HEK293 (cell line): ENCODE data around the gene CFAP43.
"Not testable (repeated sequence)": the region's sequence is repeated elsewhere in the genome, so short reads cannot be mapped to it uniquely, and the experiment has no call there.

Source experiments
- CTCF ChIA-PET: fragments of 350-600 bp; formaldehyde crosslinking; extraction: SDS; loops from one replicate; lab custom pipeline; 2021; ENCODE audit warnings: antibody characterized with exemption; lab: Yijun Ruan, JAX
- POLR2A ChIA-PET: fragments of 300-600 bp; formaldehyde crosslinking; extraction: SDS; loops from one replicate; lab custom pipeline; 2020; ENCODE audit warnings: antibody characterized with exemption, inconsistent platforms; lab: Yijun Ruan, JAX
- H3K27ac ChIP-seq: fragments of 200-500 bp; sonication (Bioruptor generic); 2 replicates; pipeline ENCODE4 v1.5.1; 2014; ENCODE audit warnings: low read depth, low read length, control low read depth, inconsistent platforms; ENCODE audit errors: extremely low read depth
- H3K36me3 ChIP-seq, 2 experiments: fragments of 200-500 bp in 1 of 2; sonication (Bioruptor generic) in 1 of 2; 1 replicate in 1 of 2; 2 replicates in 1 of 2; pipeline ENCODE4 v1.5.1; 2014 to 2017; ENCODE audit warnings: inconsistent platforms in 2 of 2, low read length in 2 of 2; ENCODE audit not compliant: control insufficient read depth in 2 of 2, insufficient read depth in 1 of 2
- H3K4me1 ChIP-seq: fragments of 200-500 bp; sonication (Bioruptor generic); 2 replicates; pipeline ENCODE4 v1.5.1; 2014; ENCODE audit warnings: mild to moderate bottlenecking, low read length, inconsistent platforms; ENCODE audit not compliant: control insufficient read depth, insufficient read depth
- H3K4me3 ChIP-seq: 2 replicates; pipeline ENCODE4 v1.5.1; 2011; ENCODE audit warnings: low read depth, mild to moderate bottlenecking, control low read depth, low read length, moderate library complexity
- H3K9me3 ChIP-seq: fragments of 200-500 bp; sonication (Bioruptor generic); 2 replicates; pipeline ENCODE4 v1.5.1; 2014; ENCODE audit warnings: low read depth, low read length, inconsistent platforms; ENCODE audit not compliant: control insufficient read depth, insufficient read depth
- BCL11B ChIP-seq: fragments of 450-650 bp; formaldehyde crosslinking; IDR thresholded peaks from 2 replicates; pipeline ENCODE4 v1.5.1; 2016; ENCODE audit warnings: low read depth, missing biosample characterization, missing genetic modification characterization
- EGR2 ChIP-seq: fragments of 450-650 bp; formaldehyde crosslinking; IDR thresholded peaks from 2 replicates; pipeline ENCODE4 v1.5.1; 2016; ENCODE audit warnings: low read depth, missing biosample characterization, missing genetic modification characterization
- GLIS1 ChIP-seq: fragments of 450-650 bp; formaldehyde crosslinking; IDR thresholded peaks from 2 replicates; pipeline ENCODE4 v1.5.1; 2016; ENCODE audit warnings: missing biosample characterization, missing genetic modification characterization
- GLIS2 ChIP-seq: fragments of 450-650 bp; formaldehyde crosslinking; IDR thresholded peaks from 2 replicates; pipeline ENCODE4 v1.5.1; 2016; ENCODE audit warnings: missing biosample characterization, missing genetic modification characterization
- HOXA7 ChIP-seq: sonication (generic); formaldehyde crosslinking; IDR thresholded peaks from 2 replicates; pipeline ENCODE4 v1.8.1; 2022; ENCODE audit warnings: missing genetic modification reagents, borderline replicate concordance
- MYNN ChIP-seq: fragments of 450-650 bp; formaldehyde crosslinking; IDR thresholded peaks from 2 replicates; pipeline ENCODE4 v1.5.1; 2016; ENCODE audit warnings: missing biosample characterization, missing genetic modification characterization, borderline replicate concordance
- SP2 ChIP-seq: fragments of 450-650 bp; formaldehyde crosslinking; IDR thresholded peaks from 2 replicates; pipeline ENCODE4 v1.5.1; 2016; ENCODE audit warnings: missing biosample characterization, missing genetic modification characterization
- TRIM28 ChIP-seq: IDR thresholded peaks from 2 replicates; pipeline ENCODE4 v1.6.1; 2011; ENCODE audit warnings: low read length, control low read depth, borderline replicate concordance
- ZBTB1 ChIP-seq: fragments of 450-650 bp; formaldehyde crosslinking; IDR thresholded peaks from 2 replicates; pipeline ENCODE4 v1.5.1; 2016; ENCODE audit warnings: missing biosample characterization, missing genetic modification characterization
- ZBTB11 ChIP-seq: fragments of 450-650 bp; formaldehyde crosslinking; conservative IDR thresholded peaks from 2 replicates; pipeline ENCODE4 v1.5.1; 2016; ENCODE audit warnings: low read depth, missing biosample characterization, missing genetic modification characterization
- ZNF155 ChIP-seq: fragments of 450-650 bp; formaldehyde crosslinking; IDR thresholded peaks from 2 replicates; pipeline ENCODE4 v1.5.1; 2016; ENCODE audit warnings: missing biosample characterization, missing genetic modification characterization
- ZNF184 ChIP-seq: fragments of 450-650 bp; IDR thresholded peaks from 2 replicates; pipeline ENCODE4 v1.5.1; 2018; ENCODE audit warnings: missing biosample characterization, mild to moderate bottlenecking, missing genetic modification characterization
- ZNF239 ChIP-seq: fragments of 450-650 bp; formaldehyde crosslinking; IDR thresholded peaks from 2 replicates; pipeline ENCODE4 v1.5.1; 2016; ENCODE audit warnings: missing biosample characterization, missing genetic modification characterization
- ZNF394 ChIP-seq: fragments of 450-650 bp; formaldehyde crosslinking; IDR thresholded peaks from 2 replicates; pipeline ENCODE4 v1.5.1; 2016; ENCODE audit warnings: missing biosample characterization, missing genetic modification characterization, mild to moderate bottlenecking, moderate library complexity, borderline replicate concordance
- ZNF404 ChIP-seq: fragments of 450-650 bp; formaldehyde crosslinking; IDR thresholded peaks from 2 replicates; pipeline ENCODE4 v1.5.1; 2017; ENCODE audit warnings: missing biosample characterization, missing genetic modification characterization
- ZNF423 ChIP-seq: fragments of 450-650 bp; formaldehyde crosslinking; IDR thresholded peaks from 2 replicates; pipeline ENCODE4 v1.5.1; 2016; ENCODE audit warnings: missing biosample characterization, missing genetic modification characterization
- ZNF529 ChIP-seq: fragments of 450-650 bp; formaldehyde crosslinking; IDR thresholded peaks from 2 replicates; pipeline ENCODE4 v1.5.1; 2017; ENCODE audit warnings: missing genetic modification characterization, missing biosample characterization; ENCODE audit not compliant: insufficient replicate concordance
- ZNF580 ChIP-seq: fragments of 450-650 bp; formaldehyde crosslinking; IDR thresholded peaks from 2 replicates; pipeline ENCODE4 v1.5.1; 2016; ENCODE audit warnings: missing biosample characterization, missing genetic modification characterization
- ZNF596 ChIP-seq: fragments of 450-650 bp; IDR thresholded peaks from 2 replicates; pipeline ENCODE4 v1.5.0; 2018; ENCODE audit warnings: missing biosample characterization, mild to moderate bottlenecking, missing genetic modification characterization, moderate library complexity
- ZNF645 ChIP-seq: fragments of 450-650 bp; formaldehyde crosslinking; IDR thresholded peaks from 2 replicates; pipeline ENCODE4; 2016; ENCODE audit warnings: missing biosample characterization, missing genetic modification characterization
- ZNF664 ChIP-seq: fragments of 450-650 bp; formaldehyde crosslinking; IDR thresholded peaks from 2 replicates; pipeline ENCODE4 v1.5.1; 2016; ENCODE audit warnings: missing biosample characterization, missing genetic modification characterization
- ZNF791 ChIP-seq: fragments of 450-650 bp; formaldehyde crosslinking; IDR thresholded peaks from 2 replicates; pipeline ENCODE4 v1.5.1; 2016; ENCODE audit warnings: missing biosample characterization, missing genetic modification characterization

Gene CFAP43

GRCh38 chr10:104250371-104250770 lies 18.2 kb upstream of the CFAP43 start (continued):
- TF ChIP-seq BCL11B (tag by site-specific recombination): no peak
- TF ChIP-seq ZNF529: no peak
- no peak for TF ChIP-seq GLIS2 (tag by site-specific recombination)

- POLR2A ChIA-PET: not testable (repeated sequence)
- CTCF ChIA-PET: interaction anchor here (0.6 to 3.2 kb wide), 3 partner anchors 21 to 43 kb away, joined by 4 to 8 read pairs (median 7); no protein-coding TSS in a partner anchor
Observed at GRCh38 chr10:104248931-104249330, 16.8 kb upstream of the CFAP43 start.

GRCh38 chr10:104247513-104248146 lies 15.5 kb upstream of the CFAP43 start:
- Histone ChIP-seq H3K4me1 (peaks cover 7% of the 10 kb centered on the region), H3K36me3 (no peaks in the 10 kb centered on the region), H3K4me3 (no peak overlapping the region), H3K9me3 (no peaks in the 10 kb centered on the region), H3K27ac (no peak overlapping the region)
- TF ChIP-seq MYNN (tag by site-specific recombination) (no peak), ZNF423 (tag by site-specific recombination) (no peak), ZNF155 (tag by site-specific recombination) (no peak), TRIM28 (no peak), ZNF239 (tag by site-specific recombination) (no peak), ZNF791 (tag by site-specific recombination) (no peak), ZNF580 (tag by site-specific recombination) (no peak), GLIS1 (tag by site-specific recombination) (no peak), EGR2 (no peak), ZNF404 (tag by site-specific recombination) (no peak), ZNF394 (tag by site-specific recombination) (no peak), HOXA7 (no peak), ZNF664 (tag by site-specific recombination) (no peak), ZNF596 (tag by site-specific recombination) (no peak), ZNF184 (no peak), ZBTB11 (no peak), ZBTB1 (tag by site-specific recombination) (no peak), ZNF645 (tag by site-specific recombination) (no peak)
- ChIA-PET CTCF (interaction anchor here (2.1 to 3.2 kb wide), 2 partner anchors 27 to 44 kb away, joined by 7 to 8 read pairs; no protein-coding TSS in a partner anchor), POLR2A (interaction anchor here (0.5 kb wide), 1 partner anchor 9 kb away, joined by 6 read pairs; no protein-coding TSS in a partner anchor)

More at GRCh38 chr10:104248931-104249330, 16.8 kb upstream of the CFAP43 start:
- H3K4me1 ChIP-seq: peaks cover 17% of the 10 kb centered on the region
- H3K9me3 ChIP-seq, H3K27ac ChIP-seq, H3K36me3 ChIP-seq, H3K4me3 ChIP-seq: not testable (repeated sequence)
- 0 out of 2 replicates have a peak, but pooled peaks have one; percentile 18 for TF ChIP-seq SP2
